ENCODE data around the gene STYXL1. TPM values are rescaled to one million over a fixed set of nuclear protein-coding genes. Genes with fewer than 3 reads are reported as not detected.

STYXL1 gene
- total RNA-seq, 8 experiments from 2014 or later: 33.3 to 63.4 (median 42.4) TPM

GRCh38 chr7:75993689-75994387, 54.0 kb downstream of the STYXL1 start:
- Histone ChIP-seq H3K4me1 (replicated peaks in 1 of 2) (peaks cover 9 to 16% of the 10 kb centered on the region in 2 donors), H3K4me3 (peak overlapping the region; percentile 56 to 72 (median 70)), H3K27ac (peak overlapping the region; percentile 40 to 71)
- 0% methylated on average over 12 of the region's 40 CpGs; no CpG with 5 or more reads in 9 of the 10 experiments for WGBS, 10 experiments
- peak; percentile 47 to 70 (median 58) for ATAC-seq (replicated peaks in 6 of 8)
- in situ Hi-C loops (cut with MboI; ENCODE audit: low pct_unique_long_range_greater_than_20kb in 2 of 9, low sequenced_read_pairs in 9 of 9, unreplicated experiment in 9 of 9): no loop called here

- ATAC-seq (replicated peaks in 6 of 8): no peak
- in situ Hi-C loops (cut with MboI; ENCODE audit: low pct_unique_long_range_greater_than_20kb in 2 of 9, low sequenced_read_pairs in 9 of 9, unreplicated experiment in 9 of 9): no loop called here
- WGBS, 10 experiments: 73 to 81% methylated on average over 4 to 5 of the region's 20 CpGs; no CpG with 5 or more reads in 8 of the 10 experiments
- Histone ChIP-seq H3K27ac (no peak overlapping the region), H3K4me1 (replicated peaks in 1 of 2) (peaks cover 9 to 16% of the 10 kb centered on the region in 2 donors), H3K4me3 (no peak overlapping the region)
Observed at GRCh38 chr7:75992083-75992755, 55.6 kb downstream of the STYXL1 start.

DNA sequence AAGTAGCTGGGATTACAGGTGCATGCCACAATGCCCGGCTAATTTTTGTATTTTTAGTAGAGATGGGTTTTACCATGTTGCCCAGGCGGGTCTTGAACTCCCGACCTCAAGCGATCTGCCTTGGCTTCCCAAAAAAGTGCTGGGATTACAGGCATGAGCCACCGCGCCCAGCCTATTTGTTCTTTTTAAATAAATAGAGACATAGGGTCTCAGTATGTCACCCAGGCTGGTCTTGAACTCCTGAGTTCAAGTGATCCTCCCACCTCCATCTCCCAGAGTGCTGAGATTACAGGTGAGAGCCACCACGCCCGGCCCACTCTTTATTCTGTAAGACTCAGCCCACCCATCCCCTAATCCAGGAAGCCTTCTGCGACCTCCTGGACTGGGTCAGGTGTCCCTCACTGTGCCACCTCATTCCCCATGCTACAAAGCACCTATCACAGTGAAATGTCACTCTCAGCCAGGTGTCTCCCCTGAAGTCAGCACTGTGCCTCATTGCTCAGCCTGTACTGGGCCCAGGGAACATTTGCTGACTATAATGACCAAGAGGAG, 56.2 kb downstream of the STYXL1 start:
- in situ Hi-C loops (cut with MboI; ENCODE audit: low pct_unique_long_range_greater_than_20kb in 2 of 9, low sequenced_read_pairs in 9 of 9, unreplicated experiment in 9 of 9): no loop called here

DNA sequence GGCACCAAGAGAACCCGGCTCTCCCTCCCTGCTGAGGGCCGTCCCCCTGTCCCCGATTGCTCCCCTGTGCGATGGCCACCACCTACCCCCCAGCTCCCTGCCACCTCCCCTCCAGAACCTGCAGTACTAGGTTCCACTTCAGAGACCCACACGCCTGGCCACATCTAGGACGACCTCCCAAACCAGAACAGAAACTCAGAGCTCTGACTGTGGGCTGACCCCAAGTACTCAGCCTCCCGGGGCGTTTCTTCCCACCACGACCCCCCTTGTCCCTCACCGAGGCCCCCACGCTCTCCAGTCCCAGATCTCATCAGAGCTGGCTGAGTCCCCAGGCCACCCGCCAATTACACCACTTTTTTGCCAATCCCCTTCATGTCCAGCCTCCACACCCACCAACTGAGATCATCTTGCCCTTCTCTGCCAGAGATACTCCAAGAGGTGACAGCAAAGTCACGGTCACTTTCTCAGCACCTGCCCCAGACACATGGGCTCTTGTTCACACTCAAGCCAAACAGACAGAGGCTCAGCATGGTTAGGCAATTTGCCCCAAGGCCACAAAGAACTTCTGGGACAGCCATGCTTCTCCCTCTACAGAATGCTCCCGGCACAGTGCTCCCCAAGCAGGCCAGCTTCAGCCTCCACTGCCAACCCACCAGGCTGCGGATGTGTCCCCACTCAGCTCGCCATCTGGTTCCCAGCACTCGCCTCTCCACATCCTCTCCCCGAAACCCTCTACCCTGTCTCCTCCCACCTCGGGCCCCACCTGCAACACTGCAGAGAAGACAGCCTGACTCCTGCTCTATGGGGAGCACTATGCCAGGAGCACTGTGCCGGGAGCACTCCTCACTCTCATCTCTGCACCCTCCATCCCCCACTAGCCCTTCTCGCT, 58.1 kb downstream of the STYXL1 start:
- in situ Hi-C loops (cut with MboI; ENCODE audit: low pct_unique_long_range_greater_than_20kb in 2 of 9, low sequenced_read_pairs in 9 of 9, unreplicated experiment in 9 of 9): no loop called here
- Histone ChIP-seq H3K4me1 (replicated peaks in 1 of 2) (peaks cover 6 to 12% of the 10 kb centered on the region in 2 donors), H3K4me3 (no peak overlapping the region), H3K27ac (no peak overlapping the region)
- ATAC-seq (replicated peaks in 6 of 8): no peak
- WGBS, 10 experiments: 67 to 100% (median 80%) methylated on average over 1 to 2 of the region's 21 CpGs; no CpG with 5 or more reads in 7 of the 10 experiments

More for the DNA sequence above, 56.2 kb downstream of the STYXL1 start:
- no peak for ATAC-seq (replicated peaks in 6 of 8)
- Histone ChIP-seq H3K27ac (no peak overlapping the region), H3K4me3 (no peak overlapping the region), H3K4me1 (replicated peaks in 1 of 2) (peaks cover 9 to 16% of the 10 kb centered on the region in 2 donors)
- whole genome bisulfite sequencing, 10 experiments: 88 to 100% (median 97%) methylated on average over 1 to 7 of the region's 9 CpGs; no CpG with 5 or more reads in 4 of the 10 experiments

GRCh38 chr7:75988568-75989499, 59.0 kb downstream of the STYXL1 start:
- in situ Hi-C loops (cut with MboI; ENCODE audit: low pct_unique_long_range_greater_than_20kb in 2 of 9, low sequenced_read_pairs in 9 of 9, unreplicated experiment in 9 of 9): no loop called here
- H3K4me3 ChIP-seq: no peak overlapping the region
- 100% methylated on average over 2 of the region's 31 CpGs; no CpG with 5 or more reads in 9 of the 10 experiments for WGBS, 10 experiments
- peaks cover 6 to 12% of the 10 kb centered on the region in 2 donors for H3K4me1 ChIP-seq (replicated peaks in 1 of 2)
- no peak for ATAC-seq (replicated peaks in 6 of 8)
- no peak overlapping the region for H3K27ac ChIP-seq

DNA sequence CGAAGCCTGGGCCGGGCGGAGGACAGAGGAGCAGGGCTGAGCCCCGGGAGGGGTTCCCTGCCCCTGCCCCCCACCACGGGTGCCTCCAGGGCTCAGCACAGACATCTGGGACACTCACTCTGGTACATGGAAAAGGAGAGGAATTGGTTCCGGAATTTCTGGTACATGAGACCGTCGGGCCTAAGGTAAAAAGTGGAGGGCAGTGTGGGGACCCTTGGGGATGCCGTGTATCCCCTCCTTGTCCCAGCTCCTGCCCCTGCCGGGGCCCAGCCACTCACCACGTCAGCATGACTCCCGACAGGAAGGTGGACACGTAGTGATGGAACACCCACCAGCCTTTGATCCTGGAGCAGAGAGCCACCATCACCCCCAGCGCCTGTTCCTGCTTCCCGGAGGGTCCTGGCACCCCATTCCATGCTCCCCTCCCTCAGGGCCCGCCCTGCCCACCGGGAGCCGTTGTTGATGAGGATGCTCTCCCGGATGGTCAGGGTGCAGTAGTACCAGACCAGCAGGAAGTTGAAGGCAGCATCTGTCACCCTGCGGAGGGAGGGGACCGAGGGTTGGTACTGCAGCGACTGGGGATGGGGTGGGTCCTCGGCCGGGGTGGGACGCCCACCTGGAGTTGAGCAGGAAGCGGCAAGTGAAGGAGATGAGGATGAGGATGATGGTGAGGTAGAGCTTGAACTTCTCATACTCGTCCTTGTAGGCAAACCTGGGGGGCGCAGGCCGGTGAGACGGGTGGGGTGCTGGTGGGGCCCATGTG, 59.8 kb downstream of the STYXL1 start:
- Histone ChIP-seq H3K4me1 (replicated peaks in 1 of 2) (peaks cover 0 to 7% of the 10 kb centered on the region in 2 donors), H3K4me3 (no peak overlapping the region), H3K27ac (no peak overlapping the region)
- WGBS, 10 experiments: 83 to 94% methylated on average over 5 of the region's 30 CpGs; no CpG with 5 or more reads in 8 of the 10 experiments
- no peak for ATAC-seq (replicated peaks in 6 of 8)
- in situ Hi-C loops (cut with MboI; ENCODE audit: low pct_unique_long_range_greater_than_20kb in 2 of 9, low sequenced_read_pairs in 9 of 9, unreplicated experiment in 9 of 9): no loop called here

GRCh38 chr7:75987026-75987804, 60.6 kb downstream of the STYXL1 start:
- in situ Hi-C loops (cut with MboI; ENCODE audit: low pct_unique_long_range_greater_than_20kb in 2 of 9, low sequenced_read_pairs in 9 of 9, unreplicated experiment in 9 of 9): no loop called here
- Histone ChIP-seq H3K4me1 (replicated peaks in 1 of 2) (peaks cover 0 to 6% of the 10 kb centered on the region in 2 donors), H3K4me3 (no peak overlapping the region), H3K27ac (no peak overlapping the region)
- 90 to 100% (median 95%) methylated on average over 1 to 12 of the region's 32 CpGs; no CpG with 5 or more reads in 4 of the 10 experiments for WGBS, 10 experiments
- ATAC-seq (replicated peaks in 6 of 8): no peak

- ATAC-seq (replicated peaks in 6 of 8): peak in 2 of 8 experiments; percentile 5 to 11
- H3K27ac ChIP-seq: no peak overlapping the region
- H3K4me1 ChIP-seq (replicated peaks in 1 of 2): peaks cover 0 to 6% of the 10 kb centered on the region in 2 donors
- in situ Hi-C loops (cut with MboI; ENCODE audit: low pct_unique_long_range_greater_than_20kb in 2 of 9, low sequenced_read_pairs in 9 of 9, unreplicated experiment in 9 of 9): no loop called here
- WGBS, 10 experiments: 20 to 100% (median 74%) methylated on average over 1 to 6 of the region's 20 CpGs; no CpG with 5 or more reads in 4 of the 10 experiments
- H3K4me3 ChIP-seq: no peak overlapping the region
Observed at GRCh38 chr7:75986147-75986781, 61.5 kb downstream of the STYXL1 start.

- in situ Hi-C loops (cut with MboI; ENCODE audit: low pct_unique_long_range_greater_than_20kb in 2 of 9, low sequenced_read_pairs in 9 of 9, unreplicated experiment in 9 of 9): no loop called here
- no peaks in the 10 kb centered on the region for H3K4me1 ChIP-seq (replicated peaks in 1 of 2)
- ATAC-seq (replicated peaks in 6 of 8): peak in 5 of 8 experiments; percentile 6 to 72 (median 14)
- H3K4me3 ChIP-seq: no peak overlapping the region
- no peak overlapping the region for H3K27ac ChIP-seq
- no CpG with 5 or more reads among the region's 41 CpGs for WGBS, 10 experiments
Observed at GRCh38 chr7:75985518-75986146, 62.2 kb downstream of the STYXL1 start.

DNA sequence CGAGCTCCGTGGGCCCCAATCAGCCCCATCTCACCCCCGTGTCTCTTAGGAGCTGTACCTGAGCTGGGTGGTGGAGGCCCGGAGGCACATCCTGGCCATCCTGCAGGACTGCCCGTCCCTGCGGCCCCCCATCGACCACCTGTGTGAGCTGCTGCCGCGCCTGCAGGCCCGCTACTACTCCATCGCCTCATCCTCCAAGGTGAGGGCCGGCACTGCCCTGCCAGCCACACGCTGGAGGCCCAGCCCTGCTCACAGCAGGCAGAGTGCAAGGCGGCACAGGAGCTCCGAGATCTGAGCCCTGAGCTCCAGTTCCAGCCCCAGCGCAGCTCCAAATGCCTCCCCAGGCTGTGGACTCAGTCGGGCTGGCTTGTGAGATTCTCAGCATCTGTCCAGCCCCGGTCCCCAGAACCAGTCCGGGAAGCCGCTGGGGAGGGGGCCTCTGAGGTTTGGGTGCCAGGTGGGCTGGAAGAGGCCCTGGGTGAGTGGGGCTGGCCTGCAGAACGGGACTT, 62.7 kb downstream of the STYXL1 start:
- Histone ChIP-seq H3K4me3 (no peak overlapping the region), H3K4me1 (replicated peaks in 1 of 2) (no peaks in the 10 kb centered on the region), H3K27ac (no peak overlapping the region)
- WGBS, 10 experiments: 67 to 100% methylated on average over 1 to 3 of the region's 21 CpGs; no CpG with 5 or more reads in 8 of the 10 experiments
- peak in 2 of 8 experiments; percentile 1 to 8 for ATAC-seq (replicated peaks in 6 of 8)
- in situ Hi-C loops (cut with MboI; ENCODE audit: low pct_unique_long_range_greater_than_20kb in 2 of 9, low sequenced_read_pairs in 9 of 9, unreplicated experiment in 9 of 9): no loop called here
